A549 (cell line): Measurements from ENCODE around the gene GPS1. TPM values are rescaled to one million over a fixed set of nuclear protein-coding genes. Genes with fewer than 3 reads are reported as not detected.

ENCODE experiments used
- ATAC-seq, 2 experiments: fragments of 200-7000 bp in 1 of 2; fragments of >200 bp in 1 of 2; cut with Nextera tagmentation in 1 of 2; cut with Tn5 transposase in 1 of 2; 3 replicates each; pipeline versions ENCODE4 v1.8.0 to v1.9.1; 2018 to 2020; ENCODE audit warnings: mild to moderate bottlenecking in 1 of 2, moderate library complexity in 1 of 2
- CTCF ChIA-PET: fragments of 300-600 bp; sonication (Branson Sonifier 250); formaldehyde crosslinking; extraction: SDS; loops from one replicate; lab custom pipeline; 2021; ENCODE audit warnings: antibody characterized with exemption, inconsistent platforms; lab: Yijun Ruan, JAX
- POLR2A ChIA-PET: fragments of 350-600 bp; formaldehyde crosslinking; extraction: SDS; loops from one replicate; lab custom pipeline; 2021; ENCODE audit warnings: antibody characterized with exemption, inconsistent platforms; lab: Yijun Ruan, JAX
- DNase-seq, 2 experiments: peaks; one replicate each; pipeline versions ENCODE4 v3.0.0 to v3.0.0-alpha.2; 2011 to 2016; ENCODE audit warnings: low read depth in 1 of 2, low spot score in 1 of 2
- FAIRE-seq: peaks from 2 replicates; lab custom pipeline; 2011; peaks lifted over from hg19 to GRCh38; lab: Jason Lieb, UNC
- H3K27ac ChIP-seq, 2 experiments: fragments of >200 bp; sonication (Bioruptor Twin); formaldehyde crosslinking; 3 replicates each; pipeline ENCODE4 v1.5.1; 2016 to 2017
- H3K4me1 ChIP-seq: fragments of >200 bp; sonication (Bioruptor Twin); formaldehyde crosslinking; 3 replicates; pipeline ENCODE4 v1.6.1; 2016
- H3K4me2 ChIP-seq: fragments of >200 bp; sonication (Bioruptor Twin); formaldehyde crosslinking; 3 replicates; pipeline ENCODE4 v1.6.1; 2016
- H3K4me3 ChIP-seq: fragments of >200 bp; sonication (Bioruptor Twin); formaldehyde crosslinking; 3 replicates; pipeline ENCODE4 v1.5.1; 2016
- H3K9me3 ChIP-seq: fragments of >200 bp; sonication (Bioruptor Twin); formaldehyde crosslinking; 3 replicates; pipeline ENCODE4 v1.6.1; 2016
- BHLHE40 ChIP-seq: IDR thresholded peaks from 2 replicates; pipeline ENCODE4 v1.6.1; 2012; ENCODE audit warnings: low read depth, low read length, inconsistent platforms
- CEBPB ChIP-seq, 2 experiments: fragments of >200 bp in 1 of 2; sonication (Bioruptor Twin) in 1 of 2; formaldehyde crosslinking in 1 of 2; IDR thresholded peaks; 2 replicates each; pipeline ENCODE4 v1.6.1; 2012 to 2016
- CHD2 ChIP-seq: fragments of 150-350 bp; IDR thresholded peaks from 2 replicates; pipeline ENCODE4 v1.6.1; 2014; ENCODE audit warnings: low read length; ENCODE audit not compliant: partially characterized antibody
- CHD4 ChIP-seq: fragments of 200-600 bp; sonication (generic); IDR thresholded peaks from 2 replicates; pipeline ENCODE4 v1.6.1; 2016; ENCODE audit warnings: antibody characterized with exemption, mild to moderate bottlenecking, borderline replicate concordance
- CTCF ChIP-seq: fragments of >200 bp; sonication (Bioruptor Twin); formaldehyde crosslinking; IDR thresholded peaks from 3 replicates; pipeline ENCODE4 v1.5.1; 2016
- EHF ChIP-seq: fragments of 250-450 bp; sonication (Bioruptor Pico); IDR thresholded peaks from 2 replicates; pipeline ENCODE4 v1.5.0; 2020; ENCODE audit warnings: mild to moderate bottlenecking
- EP300 ChIP-seq, 2 experiments: fragments of >200 bp; sonication (Bioruptor Twin); formaldehyde crosslinking; IDR thresholded peaks; 2 replicates in 1 of 2; 3 replicates in 1 of 2; pipeline ENCODE4 v1.6.1; 2016 to 2017
- ESRRA ChIP-seq: fragments of 150-350 bp; IDR thresholded peaks from 2 replicates; pipeline ENCODE4 v1.6.1; 2014; ENCODE audit warnings: mild to moderate bottlenecking, low read length, borderline replicate concordance
- FOSB ChIP-seq: fragments of 250-450 bp; sonication (Bioruptor Pico); IDR thresholded peaks from 2 replicates; pipeline ENCODE4 v1.5.0; 2020; ENCODE audit warnings: mild to moderate bottlenecking, moderate library complexity
- FOSL2 ChIP-seq, 2 experiments: fragments of 450-650 bp in 1 of 2; fragments of >200 bp in 1 of 2; sonication (Bioruptor Twin) in 1 of 2; formaldehyde crosslinking; IDR thresholded peaks; 2 replicates each; pipeline versions ENCODE4 v1.5.0 to v1.6.1; 2016 to 2020; ENCODE audit warnings: mild to moderate bottlenecking in 1 of 2, moderate library complexity in 1 of 2
- GATA3 ChIP-seq: IDR thresholded peaks from 2 replicates; pipeline ENCODE4 v1.6.1; 2012; ENCODE audit warnings: borderline replicate concordance
- HDAC2 ChIP-seq: fragments of 200-600 bp; sonication (generic); IDR thresholded peaks from 2 replicates; pipeline ENCODE4 v1.6.1; 2016
- HEYL ChIP-seq: fragments of 250-450 bp; sonication (Bioruptor Pico); IDR thresholded peaks from 2 replicates; pipeline ENCODE4 v1.8.0; 2021; ENCODE audit warnings: mild to moderate bottlenecking, moderate library complexity
- HOXA7 ChIP-seq: fragments of 250-450 bp; sonication (Bioruptor Pico); IDR thresholded peaks from 2 replicates; pipeline ENCODE4 v1.5.0; 2020; ENCODE audit warnings: mild to moderate bottlenecking, moderate library complexity
- HOXB13 ChIP-seq: fragments of 250-450 bp; sonication (Bioruptor Pico); IDR thresholded peaks from 2 replicates; pipeline ENCODE4 v1.5.0; 2020; ENCODE audit warnings: low read depth, mild to moderate bottlenecking, moderate library complexity
- HOXB5 ChIP-seq: fragments of 250-450 bp; sonication (Bioruptor Pico); IDR thresholded peaks from 2 replicates; pipeline ENCODE4 v1.5.0; 2020; ENCODE audit warnings: mild to moderate bottlenecking, moderate library complexity
- JUNB ChIP-seq: fragments of >200 bp; sonication (Bioruptor Twin); formaldehyde crosslinking; IDR thresholded peaks from 2 replicates; pipeline ENCODE4 v1.6.1; 2016
- KDM5A ChIP-seq: fragments of 200-600 bp; sonication (generic); IDR thresholded peaks from 2 replicates; pipeline ENCODE4 v1.6.1; 2016; ENCODE audit warnings: antibody characterized with exemption, mild to moderate bottlenecking
- MAFK ChIP-seq: fragments of 450-650 bp; IDR thresholded peaks from 2 replicates; pipeline ENCODE4 v1.6.1; 2014; ENCODE audit not compliant: partially characterized antibody
- MAZ ChIP-seq: fragments of 150-350 bp; IDR thresholded peaks from 2 replicates; pipeline ENCODE4 v1.6.1; 2014; ENCODE audit warnings: antibody characterized with exemption, low read depth, low read length, borderline replicate concordance
- POLR2AphosphoS2 ChIP-seq: conservative IDR thresholded peaks from 2 replicates; pipeline ENCODE4 v1.6.1; 2012; ENCODE audit warnings: low read length, improper control_type of control experiment, inconsistent platforms
- RAD21 ChIP-seq, 2 experiments: fragments of >200 bp in 1 of 2; sonication (Bioruptor Twin) in 1 of 2; formaldehyde crosslinking in 1 of 2; IDR thresholded peaks in 1 of 2; conservative IDR thresholded peaks in 1 of 2; 2 replicates in 1 of 2; 3 replicates in 1 of 2; pipeline ENCODE4 v1.6.1; 2012 to 2018; ENCODE audit warnings: inconsistent platforms in 1 of 2
- RARB ChIP-seq: fragments of 250-450 bp; sonication (Bioruptor Pico); IDR thresholded peaks from 2 replicates; pipeline ENCODE4 v1.8.0; 2021; ENCODE audit warnings: mild to moderate bottlenecking, moderate library complexity
- RFX5 ChIP-seq: fragments of 450-650 bp; IDR thresholded peaks from 2 replicates; pipeline ENCODE4 v1.7.1; 2014; ENCODE audit warnings: antibody characterized with exemption, mild to moderate bottlenecking, moderate library complexity
- SREBF2 ChIP-seq: fragments of 450-650 bp; IDR thresholded peaks from 2 replicates; pipeline ENCODE4 v1.6.1; 2014; ENCODE audit warnings: mild to moderate bottlenecking, moderate library complexity
- WGBS: methylation state at CpG from one replicate; pipeline ENCODE4 v1.1.6; 2017; ENCODE audit errors: missing lambda C conversion rate; 5-methylcytosine and 5-hydroxymethylcytosine counted together
- polyA plus RNA-seq, 4 experiments: library from polyadenylated mRNA; depleted of rRNA in 3 of 4; stranded (reverse); fragments of >200 nt; fragmentation: RNase III in 1 of 4; extraction: RNeasy Plus Mini Kit Qiagen cat#74134 plus additional on column Dnase treatment in 1 of 4; gene quantifications; 2 replicates in 3 of 4; 3 replicates in 1 of 4; pipeline ENCODE4 v1.2.3, GENCODE V29; 2011 to 2017
- TF ChIP-seq, protein P1 (sequence below): IDR thresholded peaks from 2 replicates; pipeline ENCODE4 v1.6.1; 2012; ENCODE audit warnings: low read depth, borderline replicate concordance
- TF ChIP-seq, protein P2 (sequence below): IDR thresholded peaks from 2 replicates; pipeline ENCODE4 v1.6.1; 2012
- TF ChIP-seq, protein P3 (sequence below): fragments of 150-350 bp; IDR thresholded peaks from 2 replicates; pipeline ENCODE4 v1.6.1; 2014; ENCODE audit warnings: low read depth, mild to moderate bottlenecking, low read length

The GPS1 gene
- polyA plus RNA-seq, 2 of the 4 experiments (the other 2 are of a cell fraction), result 89.4 to 126 TPM

GRCh38 chr17:82014432-82014831 is 37.3 kb upstream of the GPS1 start:
- H3K9me3 ChIP-seq, result no peaks in the 10 kb centered on the region
- no peak overlapping the region for H3K27ac ChIP-seq
- no peak overlapping the region for H3K4me3 ChIP-seq
- CTCF ChIA-PET, result interaction anchor here (1.2 to 33.2 kb wide), 5 partner anchors 10 to 141 kb away, joined by 3 to 794 read pairs (median 8); partner anchors contain the start of genes NOTUM and RAC3
- H3K4me1 ChIP-seq, result peaks cover 8% of the 10 kb centered on the region; the same call in 1 of the 3 replicates
- no peak for FAIRE-seq
- no peak for TF ChIP-seq ESRRA
- TF ChIP-seq HDAC2, result no peak
- TF ChIP-seq, protein P1, sequence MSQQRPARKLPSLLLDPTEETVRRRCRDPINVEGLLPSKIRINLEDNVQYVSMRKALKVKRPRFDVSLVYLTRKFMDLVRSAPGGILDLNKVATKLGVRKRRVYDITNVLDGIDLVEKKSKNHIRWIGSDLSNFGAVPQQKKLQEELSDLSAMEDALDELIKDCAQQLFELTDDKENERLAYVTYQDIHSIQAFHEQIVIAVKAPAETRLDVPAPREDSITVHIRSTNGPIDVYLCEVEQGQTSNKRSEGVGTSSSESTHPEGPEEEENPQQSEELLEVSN, result no peak
- TF ChIP-seq JUNB, result no peak
- no peak for TF ChIP-seq CHD4
- TF ChIP-seq GATA3, result no peak
- TF ChIP-seq CHD2, result no peak
- no peak for TF ChIP-seq CTCF
- TF ChIP-seq HOXB5 (CRISPR knock-in tag), result no peak
- no peak for TF ChIP-seq HEYL
- no peak for TF ChIP-seq RFX5
- no peak for TF ChIP-seq RARB (CRISPR knock-in tag)
- no peak for TF ChIP-seq EHF (CRISPR knock-in tag)
- TF ChIP-seq EP300 (IDR thresholded peaks at IDR 0.05), result no peak
- TF ChIP-seq FOSB (CRISPR knock-in tag), result no peak
- no peak for TF ChIP-seq CEBPB (IDR thresholded peaks at IDR 0.05)
- no peak for TF ChIP-seq RAD21 (conservative IDR thresholded peaks at IDR 0.05 in 1 of 2, IDR thresholded peaks at IDR 0.05 in 1 of 2)
- TF ChIP-seq, protein P2, sequence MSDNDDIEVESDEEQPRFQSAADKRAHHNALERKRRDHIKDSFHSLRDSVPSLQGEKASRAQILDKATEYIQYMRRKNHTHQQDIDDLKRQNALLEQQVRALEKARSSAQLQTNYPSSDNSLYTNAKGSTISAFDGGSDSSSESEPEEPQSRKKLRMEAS, result no peak
- no peak for TF ChIP-seq SREBF2
- no peak for TF ChIP-seq POLR2AphosphoS2
- TF ChIP-seq, all 56 proteins: peak for 0
- POLR2A ChIA-PET, result no interaction called here
- ATAC-seq, result peak in 1 of 2 experiments; percentile 4; a peak in 2 of 6 replicates
- no peak overlapping the region for H3K4me2 ChIP-seq
- DNase-seq, result no peak
- 75% methylated on average over 14 of the region's 23 CpGs for WGBS

GRCh38 chr17:82014971-82015310 is 36.8 kb upstream of the GPS1 start:
- CTCF ChIA-PET, result interaction anchor here (1.2 to 33.2 kb wide), 7 partner anchors 11 to 140 kb away, joined by 3 to 794 read pairs (median 4); partner anchors contain the start of genes NOTUM and RAC3
- no peak for FAIRE-seq

More at GRCh38 chr17:82014971-82015310, 36.8 kb upstream of the GPS1 start:
- Histone ChIP-seq H3K4me2 (no peak overlapping the region), H3K4me1 (peaks cover 13% of the 10 kb centered on the region; the same call in 2 of the 3 replicates), H3K4me3 (no peak overlapping the region), H3K27ac (no peak overlapping the region), H3K9me3 (no peaks in the 10 kb centered on the region)
- DNase-seq (no peak), ATAC-seq (no peak)
- POLR2A ChIA-PET, result no interaction called here
- TF ChIP-seq KDM5A (no peak), JUNB (no peak), HOXB13 (CRISPR knock-in tag) (no peak), RAD21 (conservative IDR thresholded peaks at IDR 0.05 in 1 of 2, IDR thresholded peaks at IDR 0.05 in 1 of 2) (no peak), EHF (CRISPR knock-in tag) (no peak), MAFK (no peak), BHLHE40 (no peak), HDAC2 (no peak), FOSL2 (IDR thresholded peaks at IDR 0.05) (no peak), FOSL2 (CRISPR knock-in tag; IDR thresholded peaks at IDR 0.05) (no peak), CHD4 (no peak), ESRRA (no peak), HOXB5 (CRISPR knock-in tag) (no peak), HOXA7 (CRISPR knock-in tag) (no peak), CTCF (no peak), CHD2 (no peak), FOSB (CRISPR knock-in tag) (no peak), MAZ (no peak), SREBF2 (no peak)
- TF ChIP-seq, protein P1, result no peak
- TF ChIP-seq, protein P3, sequence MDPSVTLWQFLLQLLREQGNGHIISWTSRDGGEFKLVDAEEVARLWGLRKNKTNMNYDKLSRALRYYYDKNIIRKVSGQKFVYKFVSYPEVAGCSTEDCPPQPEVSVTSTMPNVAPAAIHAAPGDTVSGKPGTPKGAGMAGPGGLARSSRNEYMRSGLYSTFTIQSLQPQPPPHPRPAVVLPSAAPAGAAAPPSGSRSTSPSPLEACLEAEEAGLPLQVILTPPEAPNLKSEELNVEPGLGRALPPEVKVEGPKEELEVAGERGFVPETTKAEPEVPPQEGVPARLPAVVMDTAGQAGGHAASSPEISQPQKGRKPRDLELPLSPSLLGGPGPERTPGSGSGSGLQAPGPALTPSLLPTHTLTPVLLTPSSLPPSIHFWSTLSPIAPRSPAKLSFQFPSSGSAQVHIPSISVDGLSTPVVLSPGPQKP, result no peak
- WGBS, result 81% methylated on average over 13 of the region's 13 CpGs
